Measurements from ENCODE around the gene NUP188.

DNA sequence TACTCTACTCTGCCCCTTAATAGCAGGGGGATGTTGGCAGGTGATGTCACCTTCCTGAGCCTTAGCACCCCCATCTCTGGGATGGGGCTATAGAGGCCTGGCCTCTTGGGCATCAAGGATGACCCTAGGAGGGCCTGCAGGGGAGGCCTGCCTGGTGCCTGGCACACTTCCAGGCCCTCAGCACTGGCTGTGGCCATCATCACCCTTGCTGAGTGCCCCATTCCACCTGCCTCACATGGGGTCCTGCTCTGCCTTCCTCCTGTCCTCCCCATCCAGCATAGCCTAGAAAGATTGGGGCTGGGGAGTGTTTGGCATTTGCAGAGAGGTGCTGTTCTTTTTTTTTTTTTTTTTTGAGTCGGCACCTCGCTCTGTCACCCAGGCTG is 44.4 kb upstream of the NUP188 start:
- TF ChIP-seq ZFP3 (CRISPR knock-in tag; IDR thresholded peaks at IDR 0.05): no peak
- TF ChIP-seq ZNF8 (CRISPR knock-in tag; IDR thresholded peaks at IDR 0.05): no peak
- TF ChIP-seq, protein P1, sequence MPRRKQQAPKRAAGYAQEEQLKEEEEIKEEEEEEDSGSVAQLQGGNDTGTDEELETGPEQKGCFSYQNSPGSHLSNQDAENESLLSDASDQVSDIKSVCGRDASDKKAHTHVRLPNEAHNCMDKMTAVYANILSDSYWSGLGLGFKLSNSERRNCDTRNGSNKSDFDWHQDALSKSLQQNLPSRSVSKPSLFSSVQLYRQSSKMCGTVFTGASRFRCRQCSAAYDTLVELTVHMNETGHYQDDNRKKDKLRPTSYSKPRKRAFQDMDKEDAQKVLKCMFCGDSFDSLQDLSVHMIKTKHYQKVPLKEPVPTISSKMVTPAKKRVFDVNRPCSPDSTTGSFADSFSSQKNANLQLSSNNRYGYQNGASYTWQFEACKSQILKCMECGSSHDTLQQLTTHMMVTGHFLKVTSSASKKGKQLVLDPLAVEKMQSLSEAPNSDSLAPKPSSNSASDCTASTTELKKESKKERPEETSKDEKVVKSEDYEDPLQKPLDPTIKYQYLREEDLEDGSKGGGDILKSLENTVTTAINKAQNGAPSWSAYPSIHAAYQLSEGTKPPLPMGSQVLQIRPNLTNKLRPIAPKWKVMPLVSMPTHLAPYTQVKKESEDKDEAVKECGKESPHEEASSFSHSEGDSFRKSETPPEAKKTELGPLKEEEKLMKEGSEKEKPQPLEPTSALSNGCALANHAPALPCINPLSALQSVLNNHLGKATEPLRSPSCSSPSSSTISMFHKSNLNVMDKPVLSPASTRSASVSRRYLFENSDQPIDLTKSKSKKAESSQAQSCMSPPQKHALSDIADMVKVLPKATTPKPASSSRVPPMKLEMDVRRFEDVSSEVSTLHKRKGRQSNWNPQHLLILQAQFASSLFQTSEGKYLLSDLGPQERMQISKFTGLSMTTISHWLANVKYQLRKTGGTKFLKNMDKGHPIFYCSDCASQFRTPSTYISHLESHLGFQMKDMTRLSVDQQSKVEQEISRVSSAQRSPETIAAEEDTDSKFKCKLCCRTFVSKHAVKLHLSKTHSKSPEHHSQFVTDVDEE (CRISPR knock-in tag; IDR thresholded peaks at IDR 0.05): no peak
- no peak for TF ChIP-seq OSR1 (CRISPR knock-in tag; IDR thresholded peaks at IDR 0.05)
- TF ChIP-seq RARB (CRISPR knock-in tag; IDR thresholded peaks at IDR 0.05): no peak
- TF ChIP-seq ZNF565 (CRISPR knock-in tag; conservative IDR thresholded peaks at IDR 0.05; ENCODE audit: low read depth): no peak
- TF ChIP-seq, protein P2, sequence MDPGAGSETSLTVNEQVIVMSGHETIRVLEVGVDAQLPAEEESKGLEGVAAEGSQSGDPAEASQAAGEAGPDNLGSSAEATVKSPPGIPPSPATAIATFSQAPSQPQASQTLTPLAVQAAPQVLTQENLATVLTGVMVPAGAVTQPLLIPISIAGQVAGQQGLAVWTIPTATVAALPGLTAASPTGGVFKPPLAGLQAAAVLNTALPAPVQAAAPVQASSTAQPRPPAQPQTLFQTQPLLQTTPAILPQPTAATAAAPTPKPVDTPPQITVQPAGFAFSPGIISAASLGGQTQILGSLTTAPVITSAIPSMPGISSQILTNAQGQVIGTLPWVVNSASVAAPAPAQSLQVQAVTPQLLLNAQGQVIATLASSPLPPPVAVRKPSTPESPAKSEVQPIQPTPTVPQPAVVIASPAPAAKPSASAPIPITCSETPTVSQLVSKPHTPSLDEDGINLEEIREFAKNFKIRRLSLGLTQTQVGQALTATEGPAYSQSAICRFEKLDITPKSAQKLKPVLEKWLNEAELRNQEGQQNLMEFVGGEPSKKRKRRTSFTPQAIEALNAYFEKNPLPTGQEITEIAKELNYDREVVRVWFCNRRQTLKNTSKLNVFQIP (CRISPR knock-in tag; IDR thresholded peaks at IDR 0.05; ENCODE audit: borderline replicate concordance, low read depth): no peak

Data from SK-N-SH treated with all-trans-retinoic acid at 6 μM for 48 hours (cell line).